GM18502 (cell line): ENCODE measurements around the gene PRDM10.
"Not testable (repeated sequence)": the region's sequence is repeated elsewhere in the genome, so short reads cannot be mapped to it uniquely, and the experiment has no call there.

Experiments used
- ATAC-seq: cut with Tn5 transposase; IDR thresholded peaks from one replicate; pipeline ENCODE4 v1.9.1; 2021; ENCODE audit warnings: mild to moderate bottlenecking; ENCODE audit not compliant: unreplicated experiment, poor library complexity

The PRDM10 gene

GRCh38 chr11:129978447-129978846, 24.2 kb downstream of the PRDM10 start:
- ATAC-seq: no peak

DNA sequence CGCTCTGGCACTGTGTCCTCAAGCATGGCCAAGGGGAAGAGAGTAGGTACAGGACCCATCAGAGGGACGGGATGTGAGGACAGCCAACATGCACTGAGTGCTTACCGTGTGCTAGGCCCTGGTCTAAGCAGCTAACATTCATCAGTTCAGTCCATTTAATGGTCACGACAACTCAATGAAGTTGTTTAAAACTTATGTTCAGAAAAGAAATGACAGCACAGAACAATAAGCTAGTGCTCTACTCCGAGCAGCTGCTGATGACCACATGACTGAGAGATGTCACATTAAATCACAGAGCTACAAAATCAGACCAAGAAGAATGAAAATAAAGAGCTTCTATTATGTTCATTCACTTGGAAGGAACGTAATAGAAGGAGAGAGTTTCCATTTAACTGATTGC, 26.3 kb downstream of the PRDM10 start:
- ATAC-seq: no peak

- ATAC-seq: no peak
Measured at GRCh38 chr11:129975543-129975942, 27.1 kb downstream of the PRDM10 start.

- ATAC-seq: no peak
Measured at GRCh38 chr11:129974672-129975071, 28.0 kb downstream of the PRDM10 start.

GRCh38 chr11:129974237-129974636, 28.4 kb downstream of the PRDM10 start:
- no peak for ATAC-seq

DNA sequence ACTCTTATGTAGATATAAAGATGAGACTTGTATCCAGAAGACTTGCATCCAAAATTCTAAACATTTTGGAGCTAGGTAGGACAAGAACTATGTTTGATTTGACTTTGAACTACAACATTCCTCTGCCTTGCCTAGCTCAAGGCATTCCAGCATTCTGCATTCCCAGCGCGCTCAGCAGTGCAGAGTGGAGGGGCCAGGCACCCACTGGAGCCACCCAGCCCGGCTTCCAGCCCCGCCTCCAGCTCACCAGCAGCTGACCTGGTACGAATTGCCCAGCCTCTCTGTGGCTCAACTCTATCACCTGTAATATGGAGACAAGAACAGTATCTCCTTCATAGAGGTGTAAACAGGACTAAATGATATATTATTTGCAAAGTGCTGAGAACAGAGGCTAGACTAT, 28.8 kb downstream of the PRDM10 start:
- ATAC-seq: no peak

- peak; percentile 80 for ATAC-seq
Measured at GRCh38 chr11:129973068-129973467, 29.6 kb downstream of the PRDM10 start.

- no peak for ATAC-seq
Measured at GRCh38 chr11:129972611-129973010, 30.0 kb downstream of the PRDM10 start.

DNA sequence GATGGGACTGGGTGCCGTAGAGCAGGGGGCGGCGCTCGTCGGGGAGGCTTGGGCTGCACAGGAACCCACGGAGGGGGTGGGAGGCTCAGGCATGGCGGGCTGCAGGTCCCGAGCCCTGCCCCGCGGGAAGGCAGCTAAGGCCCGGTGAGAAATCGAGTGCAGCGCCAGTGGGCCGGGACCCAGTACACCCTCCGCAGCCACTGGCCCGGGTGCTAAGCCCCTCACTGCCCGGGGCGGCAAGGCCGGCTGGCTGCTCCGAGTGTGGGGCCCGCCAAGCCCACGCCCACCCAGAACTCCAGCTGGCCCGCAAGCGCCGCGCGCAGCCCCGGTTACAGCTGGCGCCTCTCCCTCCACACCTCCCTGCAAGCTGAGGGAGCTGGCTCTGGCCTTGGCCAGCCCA, 30.8 kb downstream of the PRDM10 start:
- not testable (repeated sequence) for ATAC-seq

- ATAC-seq: no peak
Measured at GRCh38 chr11:129969920-129970319, 32.7 kb downstream of the PRDM10 start.

DNA sequence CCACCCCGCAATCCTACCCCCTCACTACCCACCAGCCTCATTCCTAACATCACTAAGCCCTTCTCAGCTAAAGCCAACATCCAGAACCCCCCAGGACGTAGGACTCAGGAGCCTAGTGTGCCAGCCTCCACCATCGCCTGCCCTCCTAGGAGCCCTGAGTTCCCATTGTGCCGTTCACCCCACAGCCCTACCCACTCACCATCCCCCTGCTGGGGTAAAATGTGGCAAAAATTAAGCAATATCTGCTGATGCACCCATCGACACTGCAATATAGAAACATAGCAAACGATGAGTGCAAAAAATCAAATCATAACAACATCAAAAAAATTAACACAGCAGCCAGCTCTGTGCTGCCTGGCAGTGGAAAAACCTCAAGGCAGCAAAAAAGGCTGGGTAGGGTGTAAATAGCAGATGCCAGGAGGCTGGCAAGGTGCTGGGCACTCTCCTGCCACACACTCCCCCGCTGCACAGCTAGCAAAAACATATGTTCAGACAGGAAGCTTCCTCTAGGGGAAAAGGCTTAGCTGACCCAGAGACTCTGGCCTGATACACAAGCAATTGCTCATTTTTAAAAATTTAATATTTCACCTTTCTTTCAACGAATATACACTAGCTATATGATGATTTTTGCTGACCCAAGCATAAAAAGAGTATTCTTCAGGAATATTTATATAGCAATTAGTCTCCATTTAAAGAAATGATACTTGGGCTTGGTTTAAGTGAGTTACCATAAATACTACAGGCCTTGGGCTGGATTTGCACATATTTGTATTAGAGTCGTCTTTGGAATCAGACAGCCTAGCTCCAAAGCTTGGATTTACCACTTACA, 33.8 kb downstream of the PRDM10 start:
- ATAC-seq: no peak

- no peak for ATAC-seq
Measured at GRCh38 chr11:129967996-129968395, 34.6 kb downstream of the PRDM10 start.

- no peak for ATAC-seq
Measured at GRCh38 chr11:129965248-129965647, 37.4 kb downstream of the PRDM10 start.

DNA sequence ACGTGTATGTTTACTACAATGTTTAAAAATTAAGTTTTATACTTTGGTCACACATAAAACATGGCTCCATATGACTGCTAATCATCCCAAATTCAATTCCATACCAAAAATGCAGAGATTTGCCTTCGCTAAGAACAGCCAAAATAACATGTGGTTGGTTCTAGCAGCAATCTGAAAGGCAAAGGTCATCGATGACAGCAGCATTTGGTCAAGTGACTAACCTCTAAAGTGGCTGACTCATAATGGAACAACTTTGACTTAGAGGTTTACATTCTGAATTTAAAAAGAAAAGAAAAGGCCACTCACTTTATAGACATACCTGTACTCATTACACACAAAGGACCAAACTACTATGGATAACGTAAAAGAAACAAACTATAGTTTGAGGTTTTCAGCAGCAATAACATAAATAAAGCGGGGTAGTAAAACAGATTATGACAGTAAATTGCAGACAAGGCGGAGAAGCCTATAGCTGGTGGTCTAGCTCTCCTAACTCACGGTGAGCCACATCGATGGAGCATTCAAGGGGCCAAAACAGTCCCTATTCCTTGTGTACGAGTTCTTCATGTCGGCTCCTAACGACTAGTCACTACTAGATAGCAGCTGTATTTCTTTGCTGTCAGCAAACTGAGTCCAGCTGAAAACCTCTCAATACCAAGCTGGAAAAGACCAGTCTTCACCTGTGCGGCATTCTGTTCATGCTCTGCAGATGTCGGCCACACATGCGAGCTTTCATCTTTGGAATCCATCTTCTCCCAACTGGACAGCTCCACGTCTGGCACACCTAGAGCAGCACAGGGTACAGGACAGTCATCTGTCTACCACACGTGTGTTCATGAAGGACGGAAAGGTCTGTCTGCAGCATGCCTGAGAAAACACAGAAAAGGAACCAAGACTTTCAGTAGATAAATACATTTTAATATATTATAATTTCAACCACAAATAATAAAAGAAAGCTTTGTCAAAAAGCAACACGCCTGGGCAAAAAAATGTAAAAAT, 42.1 kb downstream of the PRDM10 start:
- peak; percentile 93 for ATAC-seq

- ATAC-seq: peak; percentile 62
Measured at GRCh38 chr11:129959687-129960086, 42.9 kb downstream of the PRDM10 start.

- no peak for ATAC-seq
Measured at GRCh38 chr11:129955282-129955681, 47.4 kb downstream of the PRDM10 start.

DNA sequence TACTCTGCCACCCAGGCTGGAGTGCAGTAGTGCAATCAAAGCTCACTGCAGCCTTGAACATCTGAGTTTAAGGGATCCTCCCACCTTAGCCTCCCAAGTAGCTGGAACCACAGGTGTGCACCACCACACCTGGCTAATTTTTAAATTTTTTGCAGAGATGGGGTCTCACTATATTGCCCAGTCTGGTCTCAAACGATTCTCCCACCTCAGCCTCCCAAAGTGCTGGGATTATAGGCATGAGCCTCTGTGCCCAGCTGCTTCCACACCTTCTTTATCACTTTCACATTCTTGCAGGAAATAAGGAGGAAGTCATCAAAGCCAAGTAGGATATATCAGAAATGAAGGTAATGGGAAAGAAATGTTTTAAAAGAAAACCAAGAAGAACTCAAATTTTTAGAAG, 47.9 kb downstream of the PRDM10 start:
- not testable (repeated sequence) for ATAC-seq

GRCh38 chr11:129951866-129952262, 50.8 kb downstream of the PRDM10 start:
- no peak for ATAC-seq

GRCh38 chr11:129951201-129951865, 51.3 kb downstream of the PRDM10 start:
- no peak for ATAC-seq
